HG03571 (cell line): ENCODE results near the gene SLC38A10.

Experiments
- ATAC-seq: cut with Tn5 transposase; IDR thresholded peaks from one replicate; pipeline ENCODE4 v1.9.1; 2021; ENCODE audit not compliant: unreplicated experiment

Gene SLC38A10

DNA sequence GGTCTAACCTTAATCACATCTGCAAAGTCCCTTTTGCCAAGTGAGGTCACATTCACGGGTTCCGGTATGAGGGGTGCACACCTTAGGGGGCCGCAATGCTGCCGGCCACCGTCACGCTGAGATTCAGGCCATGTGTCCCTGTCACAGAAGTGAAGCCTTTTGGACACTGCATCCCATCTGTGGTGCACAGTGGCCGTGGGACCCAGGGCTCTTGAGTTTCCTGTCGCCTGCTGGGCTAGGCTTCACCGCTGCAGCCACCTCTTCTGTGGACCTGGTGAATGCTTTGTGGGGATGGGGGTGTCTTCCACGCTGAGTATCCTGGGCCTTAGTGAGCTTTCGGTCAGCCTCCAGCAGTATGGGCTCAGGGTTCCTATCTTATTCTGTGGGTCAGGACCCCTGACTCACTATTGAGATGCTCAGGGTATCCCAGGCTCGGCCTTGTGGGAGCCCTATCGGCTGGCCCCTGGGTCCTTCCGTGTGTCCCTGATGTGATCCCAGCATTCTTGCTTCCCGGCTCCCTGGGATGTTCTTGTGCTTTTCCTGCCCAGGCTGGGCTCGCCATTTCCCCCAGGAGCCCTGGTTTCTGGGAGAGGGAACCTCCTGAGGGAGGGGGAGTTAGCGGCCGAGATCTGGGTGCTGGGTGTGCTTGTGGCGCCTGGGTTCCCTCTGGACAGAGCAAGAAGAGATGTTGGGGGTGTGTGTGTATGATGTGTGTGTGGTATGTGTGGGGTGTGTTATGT is 4.9 kb upstream of the SLC38A10 start:
- no peak for ATAC-seq

DNA sequence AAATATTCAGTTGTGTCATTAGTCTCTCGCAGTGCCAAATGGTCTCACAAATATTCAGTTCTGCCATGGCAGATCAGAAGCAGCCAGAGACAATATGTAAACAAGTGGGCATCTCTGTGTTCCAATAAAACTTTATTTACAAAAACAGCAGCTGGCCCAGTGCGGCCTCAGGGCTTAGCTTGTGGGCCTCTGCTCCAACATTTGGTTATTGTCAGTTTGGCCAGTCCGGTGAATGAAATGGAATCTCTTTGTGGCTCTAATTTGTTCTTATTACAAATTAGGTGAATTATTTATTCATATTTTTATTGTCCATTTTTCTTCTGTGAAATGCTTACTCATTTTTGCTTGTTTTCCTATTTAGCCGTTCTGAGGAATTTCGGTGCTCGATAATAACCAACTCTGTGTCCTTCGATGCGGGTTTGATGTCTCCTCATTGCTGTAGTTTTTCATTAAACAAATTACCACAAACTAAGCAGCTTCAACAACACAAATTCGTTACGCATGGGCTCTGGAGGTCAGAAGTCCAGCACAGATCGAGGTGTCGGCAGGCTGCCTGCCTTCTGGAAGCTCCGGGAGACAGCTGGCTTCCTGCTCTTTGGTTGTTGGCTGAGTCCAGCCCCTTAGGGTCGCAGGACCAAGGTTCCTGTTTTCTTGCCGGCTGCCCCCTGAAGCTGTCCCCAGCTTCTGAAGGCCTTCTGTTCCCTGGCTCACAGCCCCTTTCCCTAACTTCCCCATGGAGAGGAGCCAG is 4.1 kb upstream of the SLC38A10 start:
- ATAC-seq: no peak

DNA sequence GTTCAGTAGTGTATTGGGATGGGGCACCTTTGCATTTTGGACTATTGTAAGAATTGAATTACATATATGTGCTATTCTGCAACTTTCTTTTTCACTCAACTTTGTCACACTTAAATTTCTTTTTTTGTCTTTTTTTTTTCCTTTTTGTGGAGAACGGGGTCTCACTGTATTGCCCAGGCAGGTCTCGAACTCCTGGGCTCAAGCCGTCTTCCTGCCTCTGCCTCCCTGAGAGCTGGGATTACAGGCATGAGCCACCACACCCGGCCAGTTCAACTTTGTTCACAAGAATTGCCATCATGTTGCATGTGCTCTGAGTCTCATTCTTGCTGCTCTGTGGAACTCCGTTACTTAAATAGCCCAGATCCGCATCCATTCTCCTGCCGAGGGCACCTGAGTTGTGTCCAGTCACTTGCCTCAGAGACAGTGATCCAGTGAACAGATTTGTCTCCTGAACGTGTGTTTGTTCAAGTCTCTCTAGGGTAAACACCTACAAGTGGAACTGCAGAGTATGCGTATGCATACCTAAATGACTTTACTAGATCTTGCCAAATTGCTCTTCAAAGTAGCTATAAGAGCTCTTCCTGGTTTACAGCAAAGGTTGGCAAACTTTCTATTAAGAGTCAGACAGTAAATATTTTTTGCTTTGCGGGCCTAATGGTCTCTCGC is 3.4 kb upstream of the SLC38A10 start:
- no peak for ATAC-seq

DNA sequence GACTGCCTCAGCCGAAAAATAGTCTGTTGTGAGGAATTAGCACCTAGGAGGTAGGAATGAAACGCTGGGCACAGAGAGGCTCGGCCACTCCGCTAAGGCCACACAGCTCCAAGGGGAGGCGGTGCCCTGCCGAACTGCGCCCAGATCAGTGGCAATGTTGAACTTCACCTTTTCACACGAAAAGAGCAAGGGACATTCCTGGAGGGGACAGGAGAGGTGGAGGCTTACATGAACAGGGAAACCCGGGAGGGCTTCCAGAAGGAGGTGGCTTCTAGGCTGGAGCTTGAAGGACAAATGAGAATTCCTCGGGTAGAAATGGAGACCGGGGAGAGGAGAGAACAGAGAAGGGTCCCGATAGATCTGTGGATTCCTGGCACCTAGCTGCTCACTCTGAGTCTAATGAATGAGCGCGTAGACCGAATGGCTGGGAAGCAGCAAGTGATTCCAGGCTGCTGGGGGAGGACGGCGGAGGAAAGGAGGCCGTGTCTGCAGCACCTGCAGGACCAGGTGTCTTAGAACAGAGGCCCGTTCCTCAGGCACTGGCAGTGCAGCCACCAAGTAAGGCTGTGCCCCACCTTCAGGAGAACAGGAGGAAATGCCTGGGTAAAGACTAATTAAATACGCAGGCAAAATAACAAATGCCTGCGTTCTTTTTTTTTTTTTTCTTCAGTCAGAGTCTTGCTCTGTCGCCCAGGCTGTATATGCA is 722 bp upstream of the SLC38A10 start:
- no peak for ATAC-seq

DNA sequence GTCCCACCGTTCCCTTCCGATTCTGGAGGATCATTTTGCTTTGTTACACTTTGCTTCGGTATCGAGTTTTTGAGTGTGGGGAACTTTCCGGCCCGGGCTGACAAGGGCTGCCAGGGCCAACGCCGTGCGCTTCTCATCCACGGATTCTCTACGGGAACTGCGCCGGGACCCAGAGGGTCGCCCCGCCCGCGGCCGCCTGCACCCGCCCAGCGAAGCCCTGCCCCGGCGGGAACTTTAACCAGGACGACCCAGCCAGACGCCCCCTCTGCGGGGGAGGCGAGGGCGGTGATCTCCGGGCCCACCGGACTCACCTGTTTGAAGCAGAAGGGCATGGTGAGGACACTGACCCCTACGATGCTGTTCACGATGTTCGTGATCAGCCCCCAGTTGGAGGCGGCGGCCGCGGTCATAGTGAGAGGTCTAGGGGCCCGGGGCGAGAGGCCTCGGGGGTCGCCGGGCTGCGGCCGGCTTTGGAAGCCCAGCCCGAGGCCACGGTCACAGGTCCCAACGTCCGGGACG is 536 bp downstream of the SLC38A10 start:
- ATAC-seq: no peak

DNA sequence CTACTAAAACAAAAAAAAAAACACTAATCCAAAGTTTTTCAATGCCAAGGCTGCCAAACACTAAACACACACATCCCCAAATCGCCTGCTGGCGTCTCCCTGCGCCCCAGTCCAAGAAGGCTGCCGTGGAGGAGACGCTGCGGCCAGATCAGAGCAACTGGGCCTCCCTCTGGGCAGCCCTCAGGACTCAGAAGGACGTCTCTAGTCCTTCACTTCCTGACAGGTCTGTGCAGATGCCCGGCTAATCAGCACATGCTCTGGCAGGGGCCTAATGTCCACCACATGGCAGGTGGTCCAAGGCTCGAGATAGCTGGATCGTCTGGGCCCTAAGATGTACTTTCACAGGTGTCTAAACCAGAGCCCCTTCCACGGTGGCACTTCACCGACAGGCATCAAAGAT is 2.7 kb downstream of the SLC38A10 start:
- ATAC-seq: no peak

DNA sequence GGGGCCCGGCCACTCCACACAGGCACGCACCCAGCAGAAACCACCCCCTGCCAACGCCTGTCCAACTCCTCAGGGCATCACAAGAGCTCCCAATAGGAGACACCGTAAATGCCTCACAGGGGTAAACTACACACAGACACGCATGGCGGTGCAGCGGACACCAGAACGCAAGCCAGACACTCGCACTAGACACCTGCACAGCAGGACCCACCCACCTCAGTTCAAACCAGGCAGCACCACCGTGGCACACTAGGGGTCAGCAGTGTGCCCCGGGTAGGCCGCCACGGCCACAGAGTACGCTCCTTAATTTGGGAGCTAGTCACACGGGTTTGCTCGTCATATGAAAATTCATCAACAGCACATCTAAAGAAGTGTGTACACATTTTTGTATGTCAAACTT is 3.4 kb downstream of the SLC38A10 start:
- ATAC-seq: no peak

DNA sequence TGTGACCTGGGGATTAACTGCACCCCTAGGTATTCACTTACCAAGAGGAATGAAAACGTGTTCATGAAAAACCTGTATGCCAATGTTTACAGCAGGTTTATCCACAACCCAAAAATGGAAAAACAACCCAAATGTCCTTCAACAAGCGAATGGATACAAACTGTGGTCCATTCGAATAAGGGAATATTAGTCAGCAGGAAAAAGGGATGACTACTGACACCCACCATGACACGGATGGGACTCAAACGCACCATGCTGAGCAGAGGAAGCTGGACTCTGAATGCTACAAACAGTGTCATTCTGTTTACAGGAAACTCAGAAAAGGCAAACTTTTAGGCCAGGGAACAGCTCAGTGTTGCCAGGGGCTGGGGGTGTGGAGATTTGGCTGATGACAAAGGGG is 4.9 kb downstream of the SLC38A10 start:
- no peak for ATAC-seq

DNA sequence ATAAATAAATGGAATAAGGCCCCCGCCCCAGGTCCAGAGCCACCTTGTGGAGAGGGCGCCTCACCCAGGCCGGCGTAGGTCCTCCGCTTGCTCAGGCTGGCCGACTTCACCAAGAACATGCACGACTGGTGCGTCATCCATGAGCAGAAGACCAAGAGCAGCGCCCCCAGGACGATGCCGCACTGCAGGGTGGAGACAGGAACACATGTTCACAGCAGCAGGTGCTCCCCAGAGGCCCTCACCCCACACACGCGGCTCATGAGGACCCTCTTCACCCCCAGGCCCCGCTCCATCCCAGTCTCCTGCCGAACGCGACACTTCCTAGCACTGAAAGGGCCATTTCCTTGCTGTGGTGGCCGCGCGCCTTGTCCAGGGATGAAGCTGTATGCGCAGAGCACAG is 5.5 kb downstream of the SLC38A10 start:
- no peak for ATAC-seq

DNA sequence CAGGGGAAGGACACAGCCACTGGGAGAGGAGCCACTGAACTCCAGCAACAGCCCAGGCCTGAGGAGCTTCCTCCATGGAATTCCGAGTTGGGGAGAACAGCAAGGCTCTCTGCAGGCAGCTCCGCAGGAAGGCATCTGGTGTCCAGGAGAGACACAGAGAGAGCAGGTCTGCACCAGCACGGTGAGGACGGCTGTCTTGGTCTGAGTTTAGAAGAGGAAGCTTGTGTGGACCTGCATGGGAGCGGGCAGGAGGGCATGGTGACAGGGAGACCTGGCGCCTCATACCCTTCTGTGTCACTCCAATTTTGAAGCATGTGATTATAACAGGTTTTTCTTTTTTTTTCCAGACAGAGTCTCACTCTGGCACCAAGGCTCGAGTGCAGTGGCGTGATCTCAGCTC is 6.4 kb downstream of the SLC38A10 start:
- ATAC-seq: no peak

DNA sequence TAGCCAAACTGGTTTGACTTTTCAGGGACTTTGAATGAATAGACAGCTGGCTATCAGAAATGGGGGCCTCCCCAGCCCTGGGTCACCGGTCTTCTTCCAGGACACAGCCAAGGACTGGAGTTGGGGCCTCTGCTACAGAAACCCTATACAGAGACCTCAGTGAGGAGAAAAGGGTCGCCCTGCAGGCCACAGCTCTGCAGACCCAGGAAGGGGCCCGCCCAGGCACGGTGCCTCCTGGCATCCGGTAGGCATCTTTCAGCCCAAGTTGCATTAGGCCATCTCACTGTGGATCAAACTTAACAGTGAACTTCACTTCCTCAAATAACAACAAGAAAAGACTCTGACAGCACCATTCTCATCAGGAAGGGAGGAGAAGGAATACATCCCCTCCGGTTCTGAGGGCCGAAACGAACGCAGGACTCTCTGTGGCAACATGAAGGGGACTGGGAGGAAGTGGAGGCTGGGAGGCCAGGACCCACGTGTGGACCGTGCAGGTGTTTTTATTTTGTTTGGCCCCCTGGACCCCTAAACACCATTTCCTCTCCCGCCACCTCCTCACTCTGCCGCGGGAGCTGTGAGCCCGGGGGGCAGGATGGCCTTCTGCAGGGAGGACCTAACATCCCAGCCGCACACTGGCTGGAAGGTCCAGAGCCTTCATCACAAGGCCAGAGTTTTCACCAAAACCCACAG is 7.2 kb downstream of the SLC38A10 start:
- no peak for ATAC-seq

DNA sequence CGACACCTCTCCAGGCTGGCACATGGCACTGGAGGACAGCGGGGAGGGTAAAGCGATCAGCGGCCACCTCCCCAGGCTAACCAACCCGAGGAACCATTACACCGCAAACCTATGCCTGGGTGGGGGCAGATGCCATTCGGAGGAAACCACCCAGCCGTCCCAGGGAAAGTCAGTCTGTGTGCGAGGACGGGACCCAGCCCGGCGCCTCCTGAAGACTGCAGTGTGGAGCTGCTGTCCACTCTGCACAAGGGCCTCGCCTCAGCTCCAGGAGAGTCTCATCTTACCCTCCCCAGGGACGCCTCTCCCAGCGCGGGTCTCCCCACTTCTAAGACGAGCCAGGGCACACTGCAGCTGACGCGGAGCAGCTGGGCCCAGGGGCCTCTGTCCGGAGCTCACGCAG is 8.0 kb downstream of the SLC38A10 start:
- no peak for ATAC-seq

DNA sequence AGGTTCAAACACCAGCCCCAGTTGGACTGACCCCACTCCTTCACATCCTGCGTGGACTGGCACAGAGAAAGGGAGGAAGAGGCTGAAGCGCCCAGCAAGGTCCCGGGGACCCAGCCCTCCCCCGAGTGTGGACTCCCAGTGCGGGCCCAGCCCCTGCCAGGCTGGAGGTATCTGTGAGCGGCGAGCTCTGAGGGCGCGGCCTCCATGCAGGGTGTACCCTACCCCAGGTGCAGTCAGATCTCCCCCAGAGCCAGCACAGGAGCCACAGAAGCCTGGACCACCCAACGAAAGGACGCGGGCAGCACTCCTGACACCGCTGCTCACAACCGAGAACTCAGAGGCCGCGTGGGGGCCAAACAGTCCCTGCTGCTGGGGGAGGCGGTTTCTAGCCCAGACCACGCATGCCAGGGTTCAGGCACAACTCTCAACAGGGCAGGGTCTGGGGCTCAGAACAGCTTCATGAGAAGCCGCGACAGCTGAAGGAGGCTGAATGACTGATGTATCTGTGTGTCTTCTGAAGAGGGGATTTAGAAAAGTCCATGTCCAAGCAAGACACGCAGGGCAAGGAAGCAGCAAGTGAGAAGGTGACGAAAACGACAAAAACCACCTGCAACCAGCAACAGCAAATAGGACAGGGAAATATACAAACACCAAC is 8.5 kb downstream of the SLC38A10 start:
- no peak for ATAC-seq

DNA sequence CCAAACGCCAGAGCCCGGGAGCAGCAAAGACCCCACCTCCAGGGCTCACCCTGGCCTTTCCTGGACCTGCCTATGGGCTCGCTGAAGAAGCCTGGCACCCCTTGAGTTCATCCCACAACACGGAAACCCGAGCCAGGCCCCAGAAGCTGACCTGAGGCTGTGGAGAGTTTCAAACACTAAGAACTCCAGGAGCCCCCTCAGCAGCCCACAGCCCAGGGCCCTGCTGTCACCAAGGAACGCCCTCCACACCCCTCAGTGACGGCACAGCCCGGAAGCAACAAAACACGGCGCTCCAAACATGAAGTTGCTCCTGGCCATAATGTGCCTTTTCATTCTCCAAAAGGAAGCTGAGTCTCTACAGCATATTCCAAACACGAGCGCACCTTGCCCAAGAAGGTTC is 9.2 kb downstream of the SLC38A10 start:
- ATAC-seq: no peak

DNA sequence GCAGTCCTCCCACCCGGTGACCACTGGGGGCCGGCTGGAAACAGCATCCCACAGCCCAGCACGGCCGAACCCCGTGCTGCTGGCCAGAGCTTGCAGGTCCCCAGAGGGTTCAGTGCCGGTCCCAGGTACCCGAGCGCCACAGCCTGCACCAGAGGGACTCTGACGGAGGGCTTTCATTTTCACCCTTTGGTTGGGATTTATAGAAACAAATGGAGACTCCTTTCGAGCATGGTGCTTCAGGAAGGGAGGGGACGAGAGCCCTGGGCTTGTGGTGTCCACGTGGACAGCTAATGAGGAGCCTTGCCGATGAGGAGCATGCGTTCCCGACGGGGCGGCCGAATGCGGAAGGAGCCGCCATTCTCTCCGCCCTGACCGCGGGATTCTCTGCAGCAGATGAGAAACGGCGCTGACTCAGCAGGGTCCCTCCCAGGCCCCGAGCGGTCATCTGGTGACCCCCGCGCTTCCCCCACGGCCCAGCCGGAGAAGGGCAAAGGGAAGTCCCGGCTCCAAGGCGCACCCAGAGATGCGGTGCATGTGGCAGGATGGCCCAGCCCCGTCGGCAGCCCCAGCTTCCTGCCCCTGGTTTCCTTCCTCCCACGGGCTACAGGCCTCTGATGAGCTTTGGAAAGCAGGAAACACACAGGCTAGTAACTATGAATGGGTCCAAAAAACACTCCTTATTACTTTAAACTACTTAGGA is 9.8 kb downstream of the SLC38A10 start:
- no peak for ATAC-seq

DNA sequence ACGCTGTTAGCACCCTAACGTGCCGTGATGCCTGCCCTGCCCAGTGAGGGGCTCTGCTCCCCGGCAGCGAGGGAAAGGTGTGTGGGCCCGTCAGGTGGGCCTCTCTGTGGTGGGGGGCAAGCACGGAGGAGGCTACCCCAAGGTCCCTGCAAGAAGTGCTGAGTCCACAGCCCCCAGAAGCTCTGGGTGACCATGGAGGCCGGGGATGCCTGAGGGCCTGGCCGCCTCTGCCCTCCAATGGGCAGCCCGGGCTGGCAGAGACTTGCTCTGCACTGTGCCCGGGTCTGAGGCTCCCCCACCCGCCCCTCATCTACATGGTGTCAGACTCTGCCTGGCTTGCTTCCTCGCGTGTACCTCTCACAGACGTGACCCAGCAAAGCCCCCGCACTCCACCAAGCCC is 12.2 kb downstream of the SLC38A10 start:
- no peak for ATAC-seq

DNA sequence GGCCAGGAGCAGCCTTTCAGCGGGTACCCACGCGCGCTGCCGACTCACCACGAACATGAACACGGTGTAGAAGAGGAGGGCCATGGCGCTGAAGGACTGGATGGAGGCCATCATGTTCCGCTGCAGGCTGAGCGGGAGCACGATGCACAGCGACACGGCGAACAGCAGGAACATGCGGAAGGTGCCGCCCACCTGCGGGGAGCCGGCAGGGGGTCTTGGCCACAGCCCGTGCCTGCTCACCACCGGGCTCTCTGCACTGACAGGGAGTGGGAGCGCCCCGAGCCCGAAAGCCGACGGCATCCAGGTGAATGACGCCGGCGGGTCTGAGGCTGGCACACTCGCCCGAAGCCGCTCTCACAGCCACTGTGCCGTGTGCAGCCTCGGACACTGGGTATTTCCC is 13.0 kb downstream of the SLC38A10 start:
- no peak for ATAC-seq

DNA sequence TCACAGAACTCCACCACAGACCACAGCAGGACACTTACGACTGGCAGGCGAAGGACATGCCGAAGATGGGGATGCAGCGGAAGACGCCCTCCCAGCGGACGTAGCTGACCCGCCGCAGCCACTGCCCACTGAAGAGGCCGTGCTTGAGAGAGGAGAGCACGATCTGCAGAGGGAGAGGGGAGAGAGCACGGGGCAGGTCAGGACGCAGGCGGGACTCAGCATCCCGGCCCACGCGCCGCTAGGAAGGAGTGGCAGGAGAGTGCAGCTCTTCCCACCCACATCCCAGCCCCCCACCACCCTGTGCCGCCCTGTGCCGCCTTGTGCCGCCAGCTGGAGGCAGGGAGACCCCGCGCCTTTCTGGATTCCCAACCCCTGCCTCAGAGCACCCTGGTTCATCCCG is 14.5 kb downstream of the SLC38A10 start:
- no peak for ATAC-seq
